ENCODE measurements around the gene FAM180A.
"Not testable (repeated sequence)": the region's sequence is repeated elsewhere in the genome, so short reads cannot be mapped to it uniquely, and the experiment has no call there.

The FAM180A gene

DNA sequence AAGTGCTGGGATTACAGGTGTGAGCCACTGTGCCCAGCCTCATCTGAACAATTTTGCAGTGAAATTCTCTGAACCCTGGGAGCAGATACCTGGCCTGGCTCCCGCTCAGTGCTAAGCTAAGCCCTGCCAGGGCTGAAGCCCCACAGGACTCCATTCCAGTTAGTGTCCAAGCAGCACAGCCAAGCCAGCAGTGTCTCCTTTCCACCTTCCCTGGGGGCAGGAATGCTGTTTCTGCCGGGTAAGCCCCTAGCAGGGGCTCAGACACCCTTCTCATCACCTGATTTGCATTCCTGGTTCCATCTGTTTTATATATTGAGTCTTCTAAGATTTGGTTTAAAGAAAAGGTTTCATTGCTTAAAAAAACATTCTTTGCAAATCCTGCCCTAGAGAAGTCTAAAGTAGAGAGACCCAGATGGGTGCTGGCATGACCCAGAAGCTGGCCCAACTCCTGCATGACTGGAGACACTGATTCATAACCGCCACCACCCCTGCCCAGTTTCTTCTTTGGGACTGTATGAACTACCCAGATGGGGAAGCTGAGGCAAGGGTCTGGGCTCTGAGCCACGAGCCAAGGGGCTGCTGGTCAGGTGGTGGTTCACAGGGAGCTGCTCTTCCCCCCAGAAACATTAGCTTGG is 34.7 kb downstream of the FAM180A start:
- no peak for DNase-seq (ENCODE audit: low read depth)

DNA sequence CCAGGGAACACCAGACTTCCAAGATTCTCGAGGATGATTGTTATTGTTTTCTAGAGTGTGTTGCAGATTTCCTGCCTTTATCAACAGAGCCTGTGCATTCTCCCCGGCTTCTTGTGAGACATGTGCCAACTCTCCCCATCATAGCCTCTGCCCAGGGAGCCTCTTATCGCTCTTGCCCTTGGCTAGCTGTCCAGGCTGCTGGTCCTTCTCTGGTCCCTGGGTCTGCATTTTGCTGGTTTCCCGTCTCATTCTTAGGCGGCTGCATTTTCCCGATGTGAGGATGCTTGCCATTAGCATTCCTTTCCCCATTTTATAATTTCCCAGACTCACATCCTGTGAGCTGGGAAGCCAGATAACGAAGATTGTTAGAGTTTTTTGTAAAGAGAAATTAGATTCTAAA is 35.8 kb downstream of the FAM180A start:
- no peak for DNase-seq (ENCODE audit: low read depth)

GRCh38 chr7:135712182-135712782 is 36.3 kb downstream of the FAM180A start:
- DNase-seq (ENCODE audit: low read depth), result no peak

- DNase-seq (ENCODE audit: low read depth), result no peak
These were observed 37.5 kb downstream of the FAM180A start for GRCh38 chr7:135711139-135711469.

DNA sequence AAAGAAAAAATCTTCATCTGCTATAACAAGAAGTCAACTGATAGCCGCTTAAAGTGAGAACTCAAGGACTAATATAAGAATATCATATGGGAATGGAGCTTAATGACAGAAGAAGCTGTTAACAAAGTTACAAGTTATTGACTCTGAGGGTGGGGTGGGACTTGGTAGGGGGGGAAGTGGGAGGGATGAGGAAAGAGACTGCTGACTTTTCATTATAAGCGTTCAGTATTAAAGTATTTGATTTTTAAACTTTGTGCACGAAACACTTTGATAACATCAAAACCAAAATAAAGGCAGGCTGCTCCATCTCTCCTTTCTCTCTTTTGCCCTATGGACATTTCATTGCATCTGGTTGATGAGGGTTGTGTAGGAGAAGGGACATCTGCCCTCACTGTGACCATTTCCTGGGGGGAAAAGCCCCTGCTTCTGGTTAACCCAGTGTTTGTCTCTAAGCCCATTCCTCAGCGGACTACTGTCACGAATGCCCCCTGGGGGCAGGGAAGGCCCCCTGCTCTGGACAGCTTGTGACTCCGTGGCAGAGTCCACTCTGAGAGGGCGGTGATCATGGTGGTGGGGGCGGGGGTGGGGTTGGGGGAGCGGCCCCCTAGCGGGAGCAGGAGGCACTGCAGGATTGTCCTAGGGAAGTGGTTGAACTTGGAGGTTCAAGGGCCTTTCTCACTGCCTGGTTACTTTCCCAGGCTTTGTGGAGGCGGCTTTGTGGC is 38.0 kb downstream of the FAM180A start:
- peak; percentile 25 for DNase-seq (ENCODE audit: low read depth)

- peak; percentile 21 for DNase-seq (ENCODE audit: low read depth)
These were observed 39.1 kb downstream of the FAM180A start for GRCh38 chr7:135709508-135709907.

DNA sequence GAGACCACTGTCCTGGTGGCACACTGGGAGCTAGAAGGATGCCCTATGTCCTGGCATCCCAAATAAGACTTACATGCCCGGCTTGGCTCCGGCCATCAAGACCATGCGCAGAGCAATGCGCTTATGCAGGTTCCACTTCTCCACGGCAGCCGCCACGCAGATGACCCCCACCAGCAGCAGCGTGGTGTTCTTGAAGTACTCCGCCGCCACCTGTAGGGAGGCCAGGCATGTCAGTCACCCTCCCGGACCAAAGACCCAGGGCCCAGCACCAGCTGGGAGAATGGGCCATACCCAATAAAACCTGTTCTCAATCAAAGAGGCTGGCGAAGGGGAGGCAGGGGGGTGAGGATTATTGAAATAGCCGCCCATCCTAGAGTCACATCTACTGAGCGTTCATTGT is 40.6 kb downstream of the FAM180A start:
- DNase-seq (ENCODE audit: low read depth), result no peak

DNA sequence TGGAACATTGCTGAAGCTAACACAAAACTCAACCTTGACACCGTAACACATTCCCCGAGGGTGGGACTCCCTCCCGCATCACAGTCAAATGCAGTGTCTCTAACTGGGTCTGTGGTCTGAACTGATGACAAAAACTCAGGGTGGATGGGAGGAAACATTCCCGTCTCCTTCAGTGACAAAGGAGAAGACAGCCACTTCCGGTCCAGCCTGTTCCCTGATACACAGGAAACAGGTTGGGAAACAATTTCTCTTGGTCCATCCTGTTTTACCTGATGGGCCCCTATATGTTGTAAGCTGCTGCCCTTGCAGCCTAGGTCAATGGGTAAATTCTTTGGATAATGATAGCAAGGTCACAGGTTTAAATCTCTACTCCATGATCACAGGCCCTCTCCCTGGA is 41.0 kb downstream of the FAM180A start:
- no peak for DNase-seq (ENCODE audit: low read depth)

GRCh38 chr7:135706858-135707569 is 41.6 kb downstream of the FAM180A start:
- peak; percentile 28 for DNase-seq (ENCODE audit: low read depth)

GRCh38 chr7:135706038-135706742 is 42.4 kb downstream of the FAM180A start:
- no peak for DNase-seq (ENCODE audit: low read depth)

- DNase-seq (ENCODE audit: low read depth), result no peak
These were observed 43.9 kb downstream of the FAM180A start for GRCh38 chr7:135704698-135705097.

- DNase-seq (ENCODE audit: low read depth), result no peak
These were observed 44.5 kb downstream of the FAM180A start for GRCh38 chr7:135704074-135704473.

DNA sequence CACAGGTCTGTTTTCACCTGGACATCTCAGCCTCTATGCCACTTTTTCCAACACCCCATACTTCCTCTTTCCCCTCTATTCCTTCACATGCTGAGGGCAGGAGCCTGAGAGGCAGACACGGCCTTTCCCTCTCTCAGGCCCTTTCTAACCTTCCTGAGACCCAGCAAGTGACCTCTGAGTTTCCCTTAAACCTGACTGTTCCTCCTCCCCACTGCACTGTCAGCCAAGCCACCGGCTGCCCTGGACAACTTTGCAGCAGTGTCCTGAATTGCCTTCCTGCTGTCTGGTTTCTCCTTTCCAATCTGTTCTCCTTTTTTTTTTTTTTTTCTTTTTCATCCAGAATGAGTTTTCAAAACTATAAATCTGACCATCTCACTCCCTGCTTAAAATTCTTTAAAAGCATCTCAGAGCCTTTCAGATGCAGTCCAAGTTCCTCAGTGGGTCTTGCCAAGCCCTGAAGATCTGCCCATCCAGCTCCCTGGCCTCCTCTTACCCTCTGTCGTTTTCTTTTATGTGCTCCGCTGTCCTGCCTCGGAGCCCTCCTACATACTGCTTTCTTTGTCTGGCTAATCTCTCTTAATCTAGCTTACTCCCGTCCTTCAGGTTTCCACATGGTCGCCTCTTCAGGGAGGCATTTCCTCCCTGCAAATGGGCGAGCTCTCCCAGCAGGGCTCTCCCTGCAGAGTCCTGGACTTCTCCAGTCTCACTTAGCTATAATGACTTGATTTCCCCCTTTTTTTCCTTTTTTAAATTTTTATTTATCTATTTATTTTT is 51.1 kb downstream of the FAM180A start:
- no peak for DNase-seq (ENCODE audit: low read depth)

DNA sequence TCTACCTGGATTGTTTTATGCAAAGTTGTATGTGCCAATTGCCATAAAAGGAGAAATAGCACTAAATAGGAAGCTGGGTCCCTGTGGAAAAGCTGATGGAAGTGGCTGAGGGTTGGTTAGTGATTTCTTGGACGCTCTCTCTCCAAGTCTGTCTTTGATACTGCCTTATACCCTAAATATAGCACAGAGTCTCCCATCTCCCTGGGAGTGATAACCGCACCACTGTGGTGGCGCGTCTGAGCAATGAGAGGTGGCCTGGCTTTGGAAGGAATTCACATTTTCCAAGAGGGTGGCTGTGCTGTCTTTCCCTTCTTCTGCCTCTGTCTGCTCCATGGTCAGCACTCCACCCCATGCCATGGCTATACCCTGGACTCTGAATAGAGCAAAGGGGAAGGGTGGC is 55.1 kb downstream of the FAM180A start:
- DNase-seq (ENCODE audit: low read depth), result no peak

GRCh38 chr7:135692606-135693005 is 56.0 kb downstream of the FAM180A start:
- DNase-seq (ENCODE audit: low read depth), result not testable (repeated sequence)

DNA sequence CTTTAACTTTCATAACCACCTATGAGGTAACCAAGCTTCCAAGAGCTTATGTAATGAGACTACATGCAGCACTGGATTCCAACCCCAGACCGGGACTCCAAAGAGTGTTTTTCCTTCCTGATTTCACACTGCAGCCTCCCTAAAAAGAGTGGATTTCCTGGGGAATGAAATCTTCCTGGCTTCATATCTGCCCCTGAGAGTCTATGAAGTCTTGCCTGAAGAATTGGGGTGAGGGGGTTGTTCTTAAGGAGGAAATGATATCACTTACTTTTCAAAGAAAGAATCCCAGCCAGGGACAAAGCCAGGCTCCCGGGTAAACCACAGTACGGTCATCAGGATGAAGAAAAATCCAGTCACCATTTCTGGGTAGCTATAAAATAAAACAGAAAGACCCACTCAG is 56.6 kb downstream of the FAM180A start:
- DNase-seq (ENCODE audit: low read depth), result peak; percentile 44

DNA sequence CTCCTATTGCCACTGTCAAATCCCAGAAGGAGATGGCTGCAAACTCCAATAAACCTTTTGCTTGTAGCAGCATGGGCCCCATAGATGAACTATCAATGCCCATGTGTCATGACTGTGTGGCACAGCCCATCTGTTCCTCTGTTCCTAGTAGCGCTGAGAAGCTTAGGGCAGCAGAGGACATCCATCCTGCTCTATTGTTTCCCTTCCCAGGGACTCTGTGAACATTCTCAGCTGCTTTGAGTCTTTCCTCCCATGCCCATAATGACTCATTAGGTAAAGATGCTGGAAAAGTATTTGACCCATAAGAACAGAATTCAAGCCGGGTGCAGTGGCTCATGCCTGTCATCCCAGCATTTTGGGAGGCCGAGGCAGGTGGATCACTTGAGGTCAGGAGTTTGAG is 58.0 kb downstream of the FAM180A start:
- DNase-seq (ENCODE audit: low read depth), result peak; percentile 52

GRCh38 chr7:135687466-135687865 is 61.1 kb downstream of the FAM180A start:
- DNase-seq (ENCODE audit: low read depth), result no peak

DNA sequence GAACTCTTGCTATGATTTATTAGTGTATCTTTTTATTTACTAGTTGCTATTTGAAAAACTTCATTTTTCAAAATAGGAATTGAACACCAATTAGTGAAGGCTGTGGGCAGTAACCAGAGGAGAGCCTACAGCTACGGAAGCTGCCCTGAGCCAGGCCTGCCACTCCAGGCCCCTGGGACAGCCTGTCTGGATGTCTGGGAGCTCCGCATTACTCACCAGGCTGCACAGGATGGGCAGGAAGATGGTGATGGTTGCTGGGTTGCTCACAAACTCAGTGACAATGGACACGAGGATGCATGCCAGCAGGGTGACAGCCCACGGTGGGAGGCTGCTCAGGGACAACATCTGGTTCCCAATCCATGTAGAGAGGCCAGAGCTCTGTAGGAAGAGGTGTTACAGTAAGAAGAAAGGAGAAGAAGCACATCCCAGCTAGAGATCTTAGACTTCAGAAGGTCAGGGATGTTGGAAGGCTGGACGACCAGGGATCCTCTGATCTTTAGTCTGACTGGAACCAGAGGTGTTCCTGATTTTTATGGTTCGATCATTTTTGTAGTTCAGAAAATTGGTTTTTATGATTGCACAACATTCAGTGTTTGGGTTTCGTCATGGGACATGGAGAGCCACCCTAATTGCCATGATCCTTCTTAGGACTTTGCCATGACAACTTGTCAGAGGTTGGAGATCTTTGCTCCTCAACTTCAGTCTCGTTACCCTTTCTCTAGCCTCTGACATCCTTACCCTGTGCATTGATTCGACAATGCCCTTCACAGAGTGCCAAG is 63.1 kb downstream of the FAM180A start:
- peak; percentile 34 for DNase-seq (ENCODE audit: low read depth)

- DNase-seq (ENCODE audit: low read depth), result no peak
These were observed 63.9 kb downstream of the FAM180A start for GRCh38 chr7:135684699-135685098.

GRCh38 chr7:135684136-135684535 is 64.5 kb downstream of the FAM180A start:
- peak; percentile 58 for DNase-seq (ENCODE audit: low read depth)

Measured in iris pigment epithelial cell (primary cell).